Subcutaneous adipose tissue (tissue), 4 donors: ENCODE data around the gene PDE4B. TPM values are rescaled to one million over a fixed set of nuclear protein-coding genes. Genes with fewer than 3 reads are reported as not detected.

Experiments
- CTCF ChIP-seq: fragments of 450-650 bp; IDR thresholded peaks from one replicate; pipeline ENCODE4 v1.5.1; 2016; ENCODE audit warnings: low read depth, mild to moderate bottlenecking, control low read depth, antibody characterized with exemption, moderate library complexity
- total RNA-seq, 4 donors: library from RNA; depleted of rRNA; stranded (reverse); fragments of >200 nt; gene quantifications; one replicate each; pipeline ENCODE4 v1.1.0, GENCODE V29; 2016

PDE4B gene
- total RNA-seq, 4 donors from 2014 or later: 8.5 to 31.8 (median 15.5) TPM

GRCh38 chr1:66294707-66295370 lies 502.1 kb downstream of the PDE4B start:
- no peak for TF ChIP-seq CTCF

GRCh38 chr1:66295803-66296202 lies 503.1 kb downstream of the PDE4B start:
- no peak for TF ChIP-seq CTCF

GRCh38 chr1:66296370-66296769 lies 503.7 kb downstream of the PDE4B start:
- no peak for TF ChIP-seq CTCF

GRCh38 chr1:66296951-66297350 lies 504.3 kb downstream of the PDE4B start:
- TF ChIP-seq CTCF: no peak

- TF ChIP-seq CTCF: no peak
Measured at GRCh38 chr1:66298464-66298863, 505.8 kb downstream of the PDE4B start.

GRCh38 chr1:66300280-66300971 lies 507.7 kb downstream of the PDE4B start:
- TF ChIP-seq CTCF: no peak

GRCh38 chr1:66300972-66301451 lies 508.3 kb downstream of the PDE4B start:
- TF ChIP-seq CTCF: no peak
